ENCODE results near the gene KPNA5.
"Not testable (repeated sequence)": the region's sequence is repeated elsewhere in the genome, so short reads cannot be mapped to it uniquely, and the experiment has no call there.

The KPNA5 gene

GRCh38 chr6:116680880-116681672 lies at the start of gene KPNA5:
TSS of gene KPNA5 (plus strand) at chr6:116681211. CDS start at chr6:116681335, 124 bp downstream.
- DNase-seq (ENCODE audit: low read depth in 1 of 2, low spot score in 1 of 2), result peak; percentile 80 to 82

DNA sequence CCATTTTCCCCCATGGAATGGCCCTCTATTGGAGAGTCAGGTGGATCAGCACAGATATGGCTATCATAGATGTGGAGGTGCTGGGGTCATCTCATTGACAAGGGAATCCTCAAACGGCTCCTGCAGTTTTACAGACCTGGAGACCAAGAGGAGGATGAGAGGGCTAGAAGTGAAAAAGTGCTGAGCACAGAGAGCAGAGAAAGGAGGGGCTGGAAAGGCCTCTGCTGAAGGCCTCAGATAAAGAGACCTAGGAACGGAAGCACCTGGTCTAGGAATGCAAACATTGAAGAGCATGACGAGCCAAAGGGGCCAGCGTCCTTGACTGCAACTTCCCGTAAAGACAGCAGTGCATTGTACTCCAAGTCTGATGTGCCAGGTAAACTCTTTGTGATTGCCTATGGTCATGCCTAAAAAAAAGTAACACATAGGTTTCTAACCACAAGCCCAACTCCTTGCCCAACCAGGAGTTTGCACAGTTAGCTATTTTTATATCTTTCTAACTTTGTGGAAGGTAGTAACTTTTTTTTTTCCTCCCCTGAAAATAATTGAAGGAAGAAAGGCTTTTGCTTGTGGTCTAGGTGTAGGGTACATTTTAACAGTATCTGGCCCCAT lies 49.5 kb upstream of the KPNA5 start:
- DNase-seq (ENCODE audit: low read depth in 1 of 2, low spot score in 1 of 2), result no peak

- no peak for DNase-seq (ENCODE audit: low read depth in 1 of 2, low spot score in 1 of 2)
Observed at GRCh38 chr6:116633685-116634084, 47.3 kb upstream of the KPNA5 start.

DNA sequence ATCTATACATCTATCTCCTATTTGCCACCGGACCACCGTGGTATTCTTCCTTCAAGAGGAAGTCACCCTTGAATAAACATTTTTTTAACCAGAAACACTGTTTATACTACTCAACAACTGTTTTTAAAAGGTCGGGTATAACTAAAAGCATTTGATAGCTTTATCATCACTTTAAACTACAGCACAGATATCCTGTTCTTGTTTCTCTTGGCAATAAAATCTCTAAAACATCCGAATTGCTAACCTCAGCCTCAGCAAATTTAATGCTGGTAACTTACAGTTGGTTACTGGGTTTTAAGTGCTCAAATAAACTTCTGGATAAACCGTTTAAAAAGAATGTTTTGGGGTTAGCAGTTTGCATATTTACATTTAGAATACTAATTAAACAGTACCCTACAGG lies 32.9 kb upstream of the KPNA5 start:
- DNase-seq (ENCODE audit: low read depth in 1 of 2, low spot score in 1 of 2), result no peak

DNA sequence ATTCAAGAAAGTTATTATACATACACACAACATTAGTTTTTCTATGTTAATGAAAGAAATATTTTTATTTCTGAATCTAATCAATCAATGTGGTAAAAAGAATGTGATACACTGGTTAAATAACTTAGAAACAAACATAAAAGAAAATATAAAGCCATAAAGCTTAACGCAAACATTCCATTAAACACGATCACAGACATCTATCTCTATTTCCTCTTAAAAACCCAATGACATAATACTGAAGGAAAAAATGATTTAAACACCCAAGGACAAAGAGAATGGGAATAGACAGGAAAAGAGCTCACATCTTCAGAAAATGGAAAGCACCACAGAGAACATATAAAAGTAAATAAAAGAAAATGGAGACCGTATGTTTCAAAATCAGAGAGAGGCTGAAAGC lies 31.9 kb upstream of the KPNA5 start:
- no peak for DNase-seq (ENCODE audit: low read depth in 1 of 2, low spot score in 1 of 2)

- DNase-seq (ENCODE audit: low read depth in 1 of 2, low spot score in 1 of 2), result no peak
Observed at GRCh38 chr6:116651916-116652315, 29.1 kb upstream of the KPNA5 start.

GRCh38 chr6:116661594-116661993 lies 19.4 kb upstream of the KPNA5 start:
- DNase-seq (ENCODE audit: low read depth in 1 of 2, low spot score in 1 of 2), result no peak

DNA sequence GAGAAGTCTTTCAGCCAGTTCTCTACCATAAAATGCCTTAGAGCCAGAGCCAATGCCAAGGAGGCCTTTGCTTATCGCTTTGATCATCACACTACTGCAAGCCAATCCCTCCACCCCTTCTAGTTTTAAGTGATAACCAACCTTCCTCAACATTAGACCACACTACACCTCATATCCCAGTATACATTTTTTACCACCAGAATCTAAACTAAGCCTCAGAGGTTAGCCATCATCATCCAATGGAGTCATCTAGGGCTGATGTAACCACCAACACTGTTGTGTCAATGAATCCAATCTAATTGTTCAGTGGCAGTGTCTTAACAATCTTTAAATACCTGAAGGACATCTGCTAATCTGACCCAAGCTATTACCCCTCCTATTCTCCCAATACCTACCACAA lies 18.8 kb upstream of the KPNA5 start:
- DNase-seq (ENCODE audit: low read depth in 1 of 2, low spot score in 1 of 2), result no peak

DNA sequence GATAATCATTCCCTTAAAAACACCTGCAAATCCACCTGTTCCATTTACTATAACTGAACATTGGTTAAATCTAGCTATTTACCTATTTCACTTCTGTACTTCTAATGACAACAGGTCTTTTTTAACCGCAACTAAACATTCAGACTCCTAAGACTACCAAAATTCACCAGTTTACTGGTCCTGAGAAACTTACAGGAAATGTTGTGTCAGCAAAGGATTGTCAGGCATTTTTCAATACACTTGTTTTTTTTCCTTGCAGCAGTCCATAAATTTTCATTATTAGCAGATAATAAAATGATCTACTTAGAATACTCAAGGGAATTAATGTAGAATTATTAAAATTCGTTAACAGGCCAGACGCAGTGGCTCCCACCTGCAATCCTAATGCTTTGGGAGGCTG lies 17.7 kb upstream of the KPNA5 start:
- no peak for DNase-seq (ENCODE audit: low read depth in 1 of 2, low spot score in 1 of 2)

GRCh38 chr6:116664169-116664568 lies 16.8 kb upstream of the KPNA5 start:
- not testable (repeated sequence) for DNase-seq (ENCODE audit: low read depth in 1 of 2, low spot score in 1 of 2)

- DNase-seq (ENCODE audit: low read depth in 1 of 2, low spot score in 1 of 2), result no peak
Observed at GRCh38 chr6:116665464-116665863, 15.5 kb upstream of the KPNA5 start.

DNA sequence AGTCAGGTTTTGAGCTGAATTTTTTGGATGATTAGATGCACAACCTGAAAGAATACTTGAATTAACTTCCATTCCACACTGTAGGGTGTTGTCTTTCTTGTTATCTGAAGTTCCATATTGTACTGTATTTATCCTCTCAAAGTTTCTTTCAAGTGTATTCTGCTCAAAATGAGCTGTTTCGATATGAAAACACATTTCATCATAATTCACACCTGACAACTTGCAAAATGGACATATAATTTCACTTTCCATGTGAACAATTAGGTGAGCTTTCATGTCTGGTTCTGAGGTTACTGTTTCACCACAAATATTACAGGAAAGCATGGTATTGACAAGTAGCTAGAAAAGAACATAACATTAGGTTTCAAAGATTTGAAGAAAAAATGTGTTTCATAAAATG lies 14.1 kb upstream of the KPNA5 start:
- DNase-seq (ENCODE audit: low read depth in 1 of 2, low spot score in 1 of 2), result no peak

DNA sequence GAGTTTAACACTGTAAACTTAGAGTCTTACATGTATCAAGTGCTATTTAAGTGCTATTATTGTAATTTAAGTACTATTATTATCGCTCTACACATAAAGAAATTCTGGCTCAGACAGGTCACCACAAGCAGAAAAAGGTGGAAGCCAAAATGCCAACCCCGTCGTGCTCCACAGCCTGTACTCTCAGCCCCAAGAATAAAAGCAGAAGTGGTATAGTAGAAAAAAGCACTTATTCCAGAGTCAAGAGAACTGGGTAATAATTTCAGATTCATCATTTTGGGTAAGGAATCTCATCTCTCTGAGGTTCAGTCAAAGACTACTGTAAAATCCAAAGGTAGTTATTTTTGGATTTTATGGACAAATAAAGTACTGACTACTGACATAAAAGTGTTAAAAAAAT lies 13.4 kb upstream of the KPNA5 start:
- no peak for DNase-seq (ENCODE audit: low read depth in 1 of 2, low spot score in 1 of 2)

DNA sequence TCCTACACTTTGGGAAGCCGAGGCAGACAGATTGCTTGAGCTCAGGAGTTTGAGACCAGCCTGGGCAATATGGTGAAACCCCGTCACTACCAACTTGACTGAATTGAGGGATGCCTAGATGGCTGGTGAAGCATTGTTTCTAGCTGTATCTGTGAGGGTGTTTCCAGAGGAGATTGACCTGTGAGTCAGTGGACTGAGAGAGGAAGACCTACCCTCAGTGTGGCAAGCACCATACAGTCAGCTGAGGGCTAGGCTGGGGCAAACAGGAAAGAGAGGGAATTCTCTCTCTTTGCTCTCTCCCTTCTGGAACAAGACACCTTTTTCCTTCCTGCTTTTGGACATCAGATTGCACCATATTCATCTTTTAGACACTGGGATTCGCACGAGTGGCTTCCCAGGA lies 8.7 kb upstream of the KPNA5 start:
- DNase-seq (ENCODE audit: low read depth in 1 of 2, low spot score in 1 of 2), result no peak

DNA sequence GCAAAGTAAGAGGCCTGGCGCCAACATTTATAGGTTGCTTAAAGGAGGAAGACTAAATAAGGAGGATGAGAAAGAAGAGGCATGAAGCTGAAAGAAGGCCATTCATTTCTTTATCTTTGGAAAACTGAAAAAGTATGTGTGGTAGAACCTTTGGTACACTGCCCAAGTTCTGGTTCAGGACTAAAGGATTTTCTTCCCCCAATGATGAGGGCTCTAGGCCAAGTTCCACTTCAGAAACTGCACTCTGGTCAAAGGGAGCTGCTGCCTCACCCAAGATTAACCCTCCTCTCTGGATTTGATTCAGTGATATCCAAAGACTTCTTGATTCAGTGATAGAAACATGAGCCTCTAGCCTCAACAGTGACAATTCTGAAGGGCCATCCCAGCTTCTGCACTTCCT lies 5.0 kb upstream of the KPNA5 start:
- DNase-seq (ENCODE audit: low read depth in 1 of 2, low spot score in 1 of 2), result no peak

DNA sequence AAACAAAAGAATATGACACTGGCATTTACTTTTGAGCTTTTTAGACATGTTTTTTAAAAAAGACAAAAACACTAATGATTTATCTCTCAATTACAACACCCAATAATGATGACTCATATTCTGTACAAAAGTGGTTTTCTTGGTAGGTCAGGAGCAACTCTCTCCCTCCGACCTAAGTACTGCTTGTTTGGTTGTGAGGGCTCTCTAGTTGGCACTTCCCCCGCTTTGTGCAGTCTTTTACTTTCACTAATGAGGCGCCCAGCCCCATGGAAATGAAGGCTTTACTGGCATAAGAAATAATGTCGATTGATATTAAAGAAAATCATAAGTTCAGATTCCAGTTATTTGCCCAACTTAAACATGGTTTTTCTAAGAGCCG lies 1.3 kb downstream of the KPNA5 start:
- peak in 1 of 2 donors; percentile 7 for DNase-seq (ENCODE audit: low read depth in 1 of 2, low spot score in 1 of 2)

- no peak for DNase-seq (ENCODE audit: low read depth in 1 of 2, low spot score in 1 of 2)
Observed at GRCh38 chr6:116685437-116685993, 4.5 kb downstream of the KPNA5 start.

- DNase-seq (ENCODE audit: low read depth in 1 of 2, low spot score in 1 of 2), result not testable (repeated sequence)
Observed at GRCh38 chr6:116686475-116687101, 5.6 kb downstream of the KPNA5 start.

DNA sequence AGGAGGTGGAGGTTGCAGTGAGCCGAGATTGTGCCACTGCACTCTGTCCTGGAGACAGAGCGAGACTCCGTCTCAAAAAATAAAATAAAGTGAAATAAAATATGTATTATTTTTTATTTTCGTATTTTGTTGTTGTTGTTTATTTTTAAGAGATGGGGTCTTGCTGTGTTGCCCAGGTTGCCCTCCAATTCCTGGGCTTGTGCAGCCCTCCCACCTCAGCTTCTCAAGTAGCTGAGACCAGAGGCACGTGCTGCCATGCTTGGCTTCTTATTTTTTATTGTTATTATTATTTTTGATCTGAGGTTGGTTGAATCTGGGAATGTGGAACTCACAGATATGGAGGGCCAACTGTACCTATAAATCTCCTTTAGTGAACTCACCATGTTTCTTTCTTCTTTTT lies 10.1 kb downstream of the KPNA5 start:
- DNase-seq (ENCODE audit: low read depth in 1 of 2, low spot score in 1 of 2), result no peak

- not testable (repeated sequence) for DNase-seq (ENCODE audit: low read depth in 1 of 2, low spot score in 1 of 2)
Observed at GRCh38 chr6:116692873-116693272, 11.9 kb downstream of the KPNA5 start.

DNA sequence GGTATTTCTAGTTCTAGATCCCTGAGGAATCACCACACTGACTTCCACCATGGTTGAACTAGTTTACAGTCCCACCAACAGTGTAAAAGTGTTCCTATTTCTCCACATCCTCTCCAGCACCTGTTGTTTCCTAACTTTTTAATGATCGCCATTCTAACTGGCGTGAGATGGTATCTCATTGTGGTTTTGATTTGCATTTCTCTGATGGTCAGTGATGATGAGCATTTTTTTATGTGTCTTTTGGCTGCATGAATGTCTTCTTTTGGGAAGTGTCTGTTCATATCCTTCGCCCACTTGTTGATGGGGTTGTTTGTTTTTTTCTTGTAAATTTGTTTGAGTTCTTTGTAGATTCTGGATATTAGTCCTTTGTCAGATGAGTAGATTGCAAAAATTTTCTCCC lies 12.3 kb downstream of the KPNA5 start:
- DNase-seq (ENCODE audit: low read depth in 1 of 2, low spot score in 1 of 2), result not testable (repeated sequence)

GRCh38 chr6:116695401-116695800 lies 14.4 kb downstream of the KPNA5 start:
- DNase-seq (ENCODE audit: low read depth in 1 of 2, low spot score in 1 of 2), result no peak

Measured in activated T-helper 1 cell treated with anti-CD3 and anti-CD28 coated beads, Interleukin-2, amount 50 U/mL, for 16 hours (primary cell).